ENCODE data around the gene GPBAR1.

Gene GPBAR1

GRCh38 chr2:218244204-218244603, 16.6 kb upstream of the GPBAR1 start:
- DNase-seq (ENCODE audit: low read depth in 2 of 2) = no peak

- no peak for DNase-seq (ENCODE audit: low read depth in 2 of 2)
Measured at GRCh38 chr2:218244665-218245064, 16.1 kb upstream of the GPBAR1 start.

GRCh38 chr2:218245214-218245613, 15.6 kb upstream of the GPBAR1 start:
- DNase-seq (ENCODE audit: low read depth in 2 of 2) = no peak

GRCh38 chr2:218249691-218250090, 11.1 kb upstream of the GPBAR1 start:
- DNase-seq (ENCODE audit: low read depth in 2 of 2) = no peak

GRCh38 chr2:218252509-218253231, 8.1 kb upstream of the GPBAR1 start:
- no peak for DNase-seq (ENCODE audit: low read depth in 2 of 2)

GRCh38 chr2:218253232-218253625, 7.6 kb upstream of the GPBAR1 start:
- DNase-seq (ENCODE audit: low read depth in 2 of 2) = no peak

GRCh38 chr2:218255446-218255845, 5.4 kb upstream of the GPBAR1 start:
- peak; percentile 13 to 14 for DNase-seq (ENCODE audit: low read depth in 2 of 2)

- DNase-seq (ENCODE audit: low read depth in 2 of 2) = no peak
Measured at GRCh38 chr2:218256612-218257350, 4.0 kb upstream of the GPBAR1 start.

- DNase-seq (ENCODE audit: low read depth in 2 of 2) = no peak
Measured at GRCh38 chr2:218257390-218257981, 3.3 kb upstream of the GPBAR1 start.

GRCh38 chr2:218259099-218259961, 1.5 kb upstream of the GPBAR1 start:
- peak; percentile 20 to 23 for DNase-seq (ENCODE audit: low read depth in 2 of 2)

GRCh38 chr2:218260166-218260565, 649 bp upstream of the GPBAR1 start:
- no peak for DNase-seq (ENCODE audit: low read depth in 2 of 2)

- DNase-seq (ENCODE audit: low read depth in 2 of 2) = no peak
Measured at GRCh38 chr2:218261423-218262236, 815 bp downstream of the GPBAR1 start.

- DNase-seq (ENCODE audit: low read depth in 2 of 2) = no peak
Measured at GRCh38 chr2:218262237-218262600, 1.4 kb downstream of the GPBAR1 start.

GRCh38 chr2:218262631-218263586, 2.1 kb downstream of the GPBAR1 start:
- no peak for DNase-seq (ENCODE audit: low read depth in 2 of 2)

GRCh38 chr2:218263817-218264641, 3.2 kb downstream of the GPBAR1 start:
- no peak for DNase-seq (ENCODE audit: low read depth in 2 of 2)

- DNase-seq (ENCODE audit: low read depth in 2 of 2) = no peak
Measured at GRCh38 chr2:218264773-218265561, 4.2 kb downstream of the GPBAR1 start.

GRCh38 chr2:218265626-218266025, 4.8 kb downstream of the GPBAR1 start:
- DNase-seq (ENCODE audit: low read depth in 2 of 2) = no peak

GRCh38 chr2:218266316-218266979, 5.6 kb downstream of the GPBAR1 start:
- DNase-seq (ENCODE audit: low read depth in 2 of 2) = no peak
